ENCODE results near the gene ANKRD28.
"Not testable (repeated sequence)": the region's sequence is repeated elsewhere in the genome, so short reads cannot be mapped to it uniquely, and the experiment has no call there.

The ANKRD28 gene

DNA sequence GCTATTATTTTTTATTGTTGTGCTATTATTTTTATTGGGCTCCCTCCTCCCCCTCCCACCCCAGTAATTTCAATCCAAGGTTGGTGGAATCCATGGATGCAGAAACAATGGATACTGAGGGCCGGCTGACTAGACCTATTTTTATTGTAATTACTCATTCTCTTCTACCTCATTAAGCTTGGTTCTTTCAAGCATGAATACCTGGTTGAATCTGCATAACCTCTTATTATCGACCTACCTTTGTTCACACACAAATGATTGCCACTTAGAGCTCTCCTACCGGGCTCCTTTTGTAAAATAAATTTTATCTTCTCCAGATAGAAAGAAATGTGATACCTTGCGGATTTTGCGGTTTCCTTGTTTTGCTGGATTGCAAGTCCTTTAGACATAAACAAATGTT, 164.6 kb downstream of the ANKRD28 start:
- Histone ChIP-seq H3K9me3 (ENCODE audit: control insufficient read depth in 2 of 2, low read length in 2 of 2) (no peaks in the 10 kb centered on the region), H3K4me3 (ENCODE audit: low read length in 2 of 2) (no peak overlapping the region), H3K27ac (ENCODE audit: low read depth in 2 of 2, low read length in 2 of 2) (no peak overlapping the region), H3K9ac (ENCODE audit: low read depth in 1 of 2, low read length in 2 of 2) (no peak overlapping the region), H3K36me3 (ENCODE audit: control insufficient read depth in 2 of 2, insufficient read depth in 2 of 2, low read length in 2 of 2) (no peaks in the 10 kb centered on the region), H3K4me1 (ENCODE audit: control insufficient read depth in 2 of 2, insufficient read depth in 2 of 2, low read length in 2 of 2) (no peaks in the 10 kb centered on the region), H3K27me3 (ENCODE audit: control insufficient read depth in 2 of 2, insufficient read depth in 2 of 2, low read length in 2 of 2) (no peaks in the 10 kb centered on the region)

- Histone ChIP-seq H3K36me3 (ENCODE audit: control insufficient read depth in 2 of 2, insufficient read depth in 2 of 2, low read length in 2 of 2) (no peaks in the 10 kb centered on the region), H3K9me3 (ENCODE audit: control insufficient read depth in 2 of 2, low read length in 2 of 2) (no peaks in the 10 kb centered on the region), H3K4me1 (ENCODE audit: control insufficient read depth in 2 of 2, insufficient read depth in 2 of 2, low read length in 2 of 2) (no peaks in the 10 kb centered on the region), H3K4me3 (ENCODE audit: low read length in 2 of 2) (no peak overlapping the region), H3K27me3 (ENCODE audit: control insufficient read depth in 2 of 2, insufficient read depth in 2 of 2, low read length in 2 of 2) (no peaks in the 10 kb centered on the region), H3K9ac (ENCODE audit: low read depth in 1 of 2, low read length in 2 of 2) (no peak overlapping the region), H3K27ac (ENCODE audit: low read depth in 2 of 2, low read length in 2 of 2) (no peak overlapping the region)
Observed at GRCh38 chr3:15632212-15632580, 165.6 kb downstream of the ANKRD28 start.

DNA sequence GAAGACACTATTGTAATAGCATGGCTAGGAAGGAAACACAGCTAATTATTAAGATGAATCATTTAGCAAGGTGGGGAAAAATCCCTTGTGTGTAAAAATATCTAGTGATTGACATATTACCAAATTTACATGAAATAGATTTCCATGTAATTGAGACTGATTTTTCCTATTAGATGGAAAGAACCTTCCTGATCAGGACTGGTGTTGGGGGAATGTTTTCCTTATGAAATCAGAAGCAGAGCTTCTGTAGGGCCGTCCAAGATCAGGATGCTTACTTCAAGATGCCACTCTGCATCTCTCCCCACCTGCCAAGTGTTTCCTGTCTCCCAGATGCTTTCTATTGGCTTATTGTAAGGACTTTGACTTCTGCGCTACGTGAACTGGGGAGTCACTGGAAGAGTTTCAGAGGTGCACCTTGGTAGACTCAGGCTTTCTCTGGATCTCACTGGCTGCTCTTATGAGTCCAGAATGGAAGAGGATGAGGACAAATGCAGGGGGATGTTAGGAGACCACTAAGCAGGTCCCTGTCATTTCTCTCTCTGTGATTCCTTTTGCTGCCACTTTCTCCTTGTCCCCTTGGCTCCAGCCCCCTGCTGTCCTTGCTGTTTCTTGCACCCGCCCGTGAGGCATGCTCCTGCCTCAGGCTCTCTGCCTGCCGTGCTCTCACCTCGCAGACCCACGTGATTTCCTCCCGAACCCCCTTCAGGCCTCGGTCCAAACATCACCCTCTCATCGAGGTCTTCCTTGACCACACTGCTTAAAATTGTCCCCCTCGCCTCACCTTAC, 166.2 kb downstream of the ANKRD28 start:
- H3K36me3 ChIP-seq (ENCODE audit: control insufficient read depth in 2 of 2, insufficient read depth in 2 of 2, low read length in 2 of 2), result peaks cover 0 to 2% of the 10 kb centered on the region in 2 donors
- H3K4me1 ChIP-seq (ENCODE audit: control insufficient read depth in 2 of 2, insufficient read depth in 2 of 2, low read length in 2 of 2), result no peaks in the 10 kb centered on the region
- H3K9me3 ChIP-seq (ENCODE audit: control insufficient read depth in 2 of 2, low read length in 2 of 2), result no peaks in the 10 kb centered on the region
- H3K27ac ChIP-seq (ENCODE audit: low read depth in 2 of 2, low read length in 2 of 2), result no peak overlapping the region
- no peak overlapping the region for H3K4me3 ChIP-seq (ENCODE audit: low read length in 2 of 2)
- no peaks in the 10 kb centered on the region for H3K27me3 ChIP-seq (ENCODE audit: control insufficient read depth in 2 of 2, insufficient read depth in 2 of 2, low read length in 2 of 2)
- no peak overlapping the region for H3K9ac ChIP-seq (ENCODE audit: low read depth in 1 of 2, low read length in 2 of 2)

- no peaks in the 10 kb centered on the region for H3K9me3 ChIP-seq (ENCODE audit: control insufficient read depth in 2 of 2, low read length in 2 of 2)
- H3K9ac ChIP-seq (ENCODE audit: low read depth in 1 of 2, low read length in 2 of 2), result no peak overlapping the region
- no peaks in the 10 kb centered on the region for H3K27me3 ChIP-seq (ENCODE audit: control insufficient read depth in 2 of 2, insufficient read depth in 2 of 2, low read length in 2 of 2)
- H3K27ac ChIP-seq (ENCODE audit: low read depth in 2 of 2, low read length in 2 of 2), result no peak overlapping the region
- peaks cover 0 to 2% of the 10 kb centered on the region in 2 donors for H3K36me3 ChIP-seq (ENCODE audit: control insufficient read depth in 2 of 2, insufficient read depth in 2 of 2, low read length in 2 of 2)
- peak overlapping the region; percentile 30 to 51 for H3K4me3 ChIP-seq (ENCODE audit: low read length in 2 of 2)
- no peaks in the 10 kb centered on the region for H3K4me1 ChIP-seq (ENCODE audit: control insufficient read depth in 2 of 2, insufficient read depth in 2 of 2, low read length in 2 of 2)
Observed at GRCh38 chr3:15630646-15631350, 167.0 kb downstream of the ANKRD28 start.

DNA sequence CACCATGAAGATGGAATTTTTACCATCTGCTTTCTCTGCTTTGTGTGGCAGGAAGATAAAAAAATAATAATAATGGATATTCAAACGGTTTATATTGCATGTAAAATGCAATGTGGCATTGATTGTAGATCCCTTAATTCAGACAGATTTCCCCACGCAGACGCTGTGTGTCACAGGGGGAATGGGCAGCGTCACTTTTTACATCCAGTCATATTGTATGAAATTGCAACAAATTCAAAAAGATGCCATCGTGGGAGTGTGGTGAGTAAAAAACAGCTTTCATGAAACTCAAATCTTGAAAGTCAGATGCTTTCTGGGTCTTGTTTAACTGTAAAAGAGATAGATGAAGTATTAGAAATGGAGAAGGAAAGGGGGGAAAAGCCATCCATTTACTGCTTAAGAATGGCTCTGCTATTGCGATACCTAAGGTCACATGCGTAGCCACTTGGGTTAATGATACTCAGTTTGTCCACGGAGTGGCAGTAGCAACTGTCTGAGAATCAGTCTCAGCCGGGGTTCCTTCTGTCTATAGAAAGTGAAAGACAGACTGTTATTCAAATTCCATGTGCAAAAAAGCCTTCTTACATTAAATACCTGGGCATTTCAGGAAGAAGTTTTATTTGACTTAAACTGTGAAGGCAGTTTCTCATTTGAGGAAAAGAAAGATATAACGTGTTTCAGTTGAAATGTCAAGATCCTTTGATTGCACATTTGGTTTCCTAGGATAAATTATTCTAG, 167.8 kb downstream of the ANKRD28 start:
- Histone ChIP-seq H3K4me1 (ENCODE audit: control insufficient read depth in 2 of 2, insufficient read depth in 2 of 2, low read length in 2 of 2) (no peaks in the 10 kb centered on the region), H3K4me3 (ENCODE audit: low read length in 2 of 2) (peak overlapping the region; percentile 30 to 51)

DNA sequence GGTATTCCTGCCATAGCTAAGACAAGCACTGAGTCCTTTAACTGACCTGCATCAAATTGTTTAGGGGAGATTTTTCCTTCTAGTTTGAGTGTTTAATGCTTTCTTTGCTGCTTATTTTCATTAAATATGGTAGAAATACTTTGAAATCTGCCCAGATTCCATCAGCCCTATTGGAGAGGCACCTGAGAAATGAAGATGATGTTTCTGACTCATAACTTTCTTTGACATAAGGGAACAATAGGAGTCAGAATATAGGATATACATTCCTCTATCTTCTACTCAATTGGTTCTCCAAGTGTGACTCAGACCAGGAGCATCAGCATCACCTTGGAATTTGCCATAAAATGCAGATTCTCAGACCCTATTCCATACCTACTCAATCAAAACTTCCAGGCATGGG, 168.8 kb downstream of the ANKRD28 start:
- H3K4me1 ChIP-seq (ENCODE audit: control insufficient read depth in 2 of 2, insufficient read depth in 2 of 2, low read length in 2 of 2), result no peaks in the 10 kb centered on the region
- H3K4me3 ChIP-seq (ENCODE audit: low read length in 2 of 2), result no peak overlapping the region
- no peak overlapping the region for H3K9ac ChIP-seq (ENCODE audit: low read depth in 1 of 2, low read length in 2 of 2)
- H3K27ac ChIP-seq (ENCODE audit: low read depth in 2 of 2, low read length in 2 of 2), result no peak overlapping the region
- no peaks in the 10 kb centered on the region for H3K9me3 ChIP-seq (ENCODE audit: control insufficient read depth in 2 of 2, low read length in 2 of 2)
- no peaks in the 10 kb centered on the region for H3K27me3 ChIP-seq (ENCODE audit: control insufficient read depth in 2 of 2, insufficient read depth in 2 of 2, low read length in 2 of 2)
- peaks cover 0 to 2% of the 10 kb centered on the region in 2 donors for H3K36me3 ChIP-seq (ENCODE audit: control insufficient read depth in 2 of 2, insufficient read depth in 2 of 2, low read length in 2 of 2)

More for the DNA sequence above, 167.8 kb downstream of the ANKRD28 start:
- Histone ChIP-seq H3K9ac (ENCODE audit: low read depth in 1 of 2, low read length in 2 of 2) (no peak overlapping the region), H3K36me3 (ENCODE audit: control insufficient read depth in 2 of 2, insufficient read depth in 2 of 2, low read length in 2 of 2) (peaks cover 0 to 2% of the 10 kb centered on the region in 2 donors), H3K9me3 (ENCODE audit: control insufficient read depth in 2 of 2, low read length in 2 of 2) (no peaks in the 10 kb centered on the region), H3K27me3 (ENCODE audit: control insufficient read depth in 2 of 2, insufficient read depth in 2 of 2, low read length in 2 of 2) (no peaks in the 10 kb centered on the region), H3K27ac (ENCODE audit: low read depth in 2 of 2, low read length in 2 of 2) (no peak overlapping the region)

GRCh38 chr3:15623535-15624440, 174.0 kb downstream of the ANKRD28 start:
- H3K27ac ChIP-seq (ENCODE audit: low read depth in 2 of 2, low read length in 2 of 2), result no peak overlapping the region
- H3K4me3 ChIP-seq (ENCODE audit: low read length in 2 of 2), result no peak overlapping the region
- H3K9me3 ChIP-seq (ENCODE audit: control insufficient read depth in 2 of 2, low read length in 2 of 2), result peaks cover 2 to 5% of the 10 kb centered on the region in 2 donors
- no peak overlapping the region for H3K9ac ChIP-seq (ENCODE audit: low read depth in 1 of 2, low read length in 2 of 2)
- H3K36me3 ChIP-seq (ENCODE audit: control insufficient read depth in 2 of 2, insufficient read depth in 2 of 2, low read length in 2 of 2), result peaks cover 0 to 2% of the 10 kb centered on the region in 2 donors
- no peaks in the 10 kb centered on the region for H3K4me1 ChIP-seq (ENCODE audit: control insufficient read depth in 2 of 2, insufficient read depth in 2 of 2, low read length in 2 of 2)
- no peaks in the 10 kb centered on the region for H3K27me3 ChIP-seq (ENCODE audit: control insufficient read depth in 2 of 2, insufficient read depth in 2 of 2, low read length in 2 of 2)

GRCh38 chr3:15619659-15620464, 177.9 kb downstream of the ANKRD28 start:
- H3K9me3 ChIP-seq (ENCODE audit: control insufficient read depth in 2 of 2, low read length in 2 of 2); H3K4me1 ChIP-seq (ENCODE audit: control insufficient read depth in 2 of 2, insufficient read depth in 2 of 2, low read length in 2 of 2); H3K27ac ChIP-seq (ENCODE audit: low read depth in 2 of 2, low read length in 2 of 2); H3K27me3 ChIP-seq (ENCODE audit: control insufficient read depth in 2 of 2, insufficient read depth in 2 of 2, low read length in 2 of 2); H3K9ac ChIP-seq (ENCODE audit: low read depth in 1 of 2, low read length in 2 of 2); H3K36me3 ChIP-seq (ENCODE audit: control insufficient read depth in 2 of 2, insufficient read depth in 2 of 2, low read length in 2 of 2); H3K4me3 ChIP-seq (ENCODE audit: low read length in 2 of 2): not testable (repeated sequence)
